NCI-H1105 (cell line): ENCODE measurements around the gene SPSB1.

Experiments
- DNase-seq: peaks from one replicate; lab custom pipeline; 2025; lab: John Stamatoyannopoulos, UW

Gene SPSB1

GRCh38 chr1:9300573-9300972 lies 7.9 kb downstream of the SPSB1 start:
- no peak for DNase-seq

GRCh38 chr1:9302745-9303524 lies 10.2 kb downstream of the SPSB1 start:
- DNase-seq, result no peak

GRCh38 chr1:9303916-9304315 lies 11.2 kb downstream of the SPSB1 start:
- DNase-seq, result no peak

GRCh38 chr1:9305216-9305615 lies 12.5 kb downstream of the SPSB1 start:
- no peak for DNase-seq

- no peak for DNase-seq
These were observed 13.3 kb downstream of the SPSB1 start for GRCh38 chr1:9306006-9306405.

- DNase-seq, result no peak
These were observed 14.6 kb downstream of the SPSB1 start for GRCh38 chr1:9307303-9307702.

GRCh38 chr1:9308236-9308785 lies 15.6 kb downstream of the SPSB1 start:
- DNase-seq, result no peak

- DNase-seq, result no peak
These were observed 16.4 kb downstream of the SPSB1 start for GRCh38 chr1:9309080-9309479.

- no peak for DNase-seq
These were observed 17.3 kb downstream of the SPSB1 start for GRCh38 chr1:9309991-9310390.

- no peak for DNase-seq
These were observed 18.3 kb downstream of the SPSB1 start for GRCh38 chr1:9311029-9311428.

GRCh38 chr1:9311479-9311878 lies 18.8 kb downstream of the SPSB1 start:
- no peak for DNase-seq

GRCh38 chr1:9312168-9312720 lies 19.6 kb downstream of the SPSB1 start:
- DNase-seq, result no peak

- no peak for DNase-seq
These were observed 20.9 kb downstream of the SPSB1 start for GRCh38 chr1:9313576-9313975.

- no peak for DNase-seq
These were observed 21.4 kb downstream of the SPSB1 start for GRCh38 chr1:9314111-9314510.

GRCh38 chr1:9314711-9315379 lies 22.2 kb downstream of the SPSB1 start:
- no peak for DNase-seq

GRCh38 chr1:9315411-9316079 lies 22.9 kb downstream of the SPSB1 start:
- no peak for DNase-seq

- no peak for DNase-seq
These were observed 23.4 kb downstream of the SPSB1 start for GRCh38 chr1:9316080-9316444.

- no peak for DNase-seq
These were observed 23.8 kb downstream of the SPSB1 start for GRCh38 chr1:9316512-9316911.

GRCh38 chr1:9317072-9317471 lies 24.4 kb downstream of the SPSB1 start:
- no peak for DNase-seq

GRCh38 chr1:9317591-9318417 lies 25.1 kb downstream of the SPSB1 start:
- DNase-seq, result peak; percentile 64

- no peak for DNase-seq
These were observed 26.6 kb downstream of the SPSB1 start for GRCh38 chr1:9319208-9319788.
